ENCODE measurements around the gene MANSC1.
"Not testable (repeated sequence)": the region's sequence is repeated elsewhere in the genome, so short reads cannot be mapped to it uniquely, and the experiment has no call there.

The MANSC1 gene

GRCh38 chr12:12319451-12320183 is 30.4 kb downstream of the MANSC1 start:
- DNase-seq = no peak

GRCh38 chr12:12315838-12316237 is 34.2 kb downstream of the MANSC1 start:
- no peak for DNase-seq

GRCh38 chr12:12310695-12311094 is 39.3 kb downstream of the MANSC1 start:
- DNase-seq = not testable (repeated sequence)

GRCh38 chr12:12305568-12306300 is 44.3 kb downstream of the MANSC1 start:
- no peak for DNase-seq

- DNase-seq = no peak
Measured at GRCh38 chr12:12302976-12303375, 47.1 kb downstream of the MANSC1 start.

- no peak for DNase-seq
Measured at GRCh38 chr12:12301122-12301521, 48.9 kb downstream of the MANSC1 start.

- no peak for DNase-seq
Measured at GRCh38 chr12:12297201-12297830, 52.7 kb downstream of the MANSC1 start.

GRCh38 chr12:12294215-12295005 is 55.6 kb downstream of the MANSC1 start:
- DNase-seq = no peak

- no peak for DNase-seq
Measured at GRCh38 chr12:12290206-12290605, 59.8 kb downstream of the MANSC1 start.

- no peak for DNase-seq
Measured at GRCh38 chr12:12286441-12286840, 63.6 kb downstream of the MANSC1 start.

GRCh38 chr12:12282761-12283425 is 67.1 kb downstream of the MANSC1 start:
- no peak for DNase-seq

GRCh38 chr12:12282202-12282601 is 67.8 kb downstream of the MANSC1 start:
- DNase-seq = no peak

GRCh38 chr12:12281134-12281533 is 68.9 kb downstream of the MANSC1 start:
- no peak for DNase-seq

GRCh38 chr12:12278899-12279298 is 71.1 kb downstream of the MANSC1 start:
- no peak for DNase-seq

All from cerebellar nuclear complex (tissue), 1 donor.